Thoracic aorta (tissue), 2 donors: ENCODE results near the gene MTAP. TPM values are rescaled to one million over a fixed set of nuclear protein-coding genes. Genes with fewer than 3 reads are reported as not detected.
A peak's percentile ranks its signal among the peaks of the same experiment; 100 is the strongest.

Experiments
- ATAC-seq: fragments of 150-250 bp; one replicate; pipeline ENCODE4 v1.8.0; 2017; ENCODE audit warnings: low read depth; ENCODE audit not compliant: insufficient number of reproducible peaks, low FRiP score
- DNase-seq: peaks from one replicate; pipeline ENCODE4 v3.0.0-alpha.2; 2020; ENCODE audit warnings: low spot score
- H3K27ac ChIP-seq, 2 donors: fragments of 200-600 bp; sonication (generic); 1 replicate in 1 of 2; 2 replicates in 1 of 2; pipeline ENCODE4 v1.5.1; 2016; ENCODE audit warnings: mild to moderate bottlenecking in 2 of 2, moderate library complexity in 2 of 2
- H3K27me3 ChIP-seq: fragments of 200-600 bp; sonication (generic); replicated peaks from 2 replicates; pipeline ENCODE4 v1.6.0; 2016; ENCODE audit warnings: mild to moderate bottlenecking; ENCODE audit not compliant: insufficient read depth
- H3K36me3 ChIP-seq: fragments of 200-600 bp; sonication (generic); one replicate; pipeline ENCODE4 v1.5.1; 2016
- H3K4me1 ChIP-seq, 2 donors: fragments of 200-600 bp; sonication (generic); 1 replicate in 1 of 2; 2 replicates in 1 of 2; pipeline versions ENCODE4 v1.5.1 to v1.6.0; 2016; ENCODE audit warnings: low read depth in 2 of 2, mild to moderate bottlenecking in 1 of 2; ENCODE audit not compliant: control insufficient read depth in 1 of 2
- H3K4me3 ChIP-seq: fragments of 200-600 bp; sonication (generic); 2 replicates; pipeline ENCODE4 v1.5.1; 2016; ENCODE audit warnings: mild to moderate bottlenecking
- H3K9me3 ChIP-seq: fragments of 200-600 bp; sonication (generic); 2 replicates; pipeline ENCODE4 v1.5.1; 2016
- total RNA-seq, 2 donors: library from RNA; depleted of rRNA; stranded (reverse); fragments of >200 nt; gene quantifications; one replicate each; pipeline versions ENCODE4 v1.1.0 to v1.2.3, GENCODE V29; 2016
- TF ChIP-seq, protein P1 (sequence below): fragments of 200-600 bp; sonication (generic); IDR thresholded peaks from one replicate; pipeline ENCODE4 v1.5.1; 2019; ENCODE audit warnings: antibody characterized with exemption

MTAP gene
- 10 to 100 TPM; 16.9 to 26.2 TPM for total RNA-seq

DNA sequence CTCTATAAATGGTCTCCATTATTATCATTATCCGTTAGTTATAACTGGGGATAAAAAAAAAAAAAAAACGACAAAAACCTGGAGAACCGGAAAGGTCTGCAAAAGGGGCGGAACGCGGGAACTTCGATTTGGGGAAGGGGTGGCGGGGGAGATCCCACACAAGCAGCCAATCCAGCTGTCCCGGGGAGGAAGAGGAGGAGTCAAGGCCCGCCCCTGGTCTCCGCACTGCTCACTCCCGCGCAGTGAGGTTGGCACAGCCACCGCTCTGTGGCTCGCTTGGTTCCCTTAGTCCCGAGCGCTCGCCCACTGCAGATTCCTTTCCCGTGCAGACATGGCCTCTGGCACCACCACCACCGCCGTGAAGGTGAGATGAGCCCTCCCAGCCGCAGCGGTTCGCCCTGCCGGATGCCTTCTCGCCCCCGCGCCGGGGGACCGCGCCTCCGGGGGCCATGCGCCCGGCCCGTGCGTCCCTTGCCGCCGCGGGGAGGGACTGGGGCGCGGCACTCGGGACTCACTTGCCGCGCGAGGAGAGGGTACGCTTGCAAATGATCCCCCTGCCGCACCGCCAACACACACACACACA is at the start of gene MTAP:
TSS of gene MTAP (plus strand) at position 219 of the 583 bp plus-strand sequence. CDS start at position 332, 113 bp downstream.
- Histone ChIP-seq H3K4me3 (peak within 1 kb of the TSS; percentile 89), H3K27ac (peak within 1 kb of the TSS; percentile 89 to 93), H3K27me3 (no peaks in the 10 kb centered on the region), H3K36me3 (no peaks in the 10 kb centered on the region), H3K4me1 (peaks cover 4 to 20% of the 10 kb centered on the region in 2 donors), H3K9me3 (no peaks in the 10 kb centered on the region)
- ATAC-seq (peak; percentile 91), DNase-seq (peak; percentile 76)
- TF ChIP-seq, protein P1, sequence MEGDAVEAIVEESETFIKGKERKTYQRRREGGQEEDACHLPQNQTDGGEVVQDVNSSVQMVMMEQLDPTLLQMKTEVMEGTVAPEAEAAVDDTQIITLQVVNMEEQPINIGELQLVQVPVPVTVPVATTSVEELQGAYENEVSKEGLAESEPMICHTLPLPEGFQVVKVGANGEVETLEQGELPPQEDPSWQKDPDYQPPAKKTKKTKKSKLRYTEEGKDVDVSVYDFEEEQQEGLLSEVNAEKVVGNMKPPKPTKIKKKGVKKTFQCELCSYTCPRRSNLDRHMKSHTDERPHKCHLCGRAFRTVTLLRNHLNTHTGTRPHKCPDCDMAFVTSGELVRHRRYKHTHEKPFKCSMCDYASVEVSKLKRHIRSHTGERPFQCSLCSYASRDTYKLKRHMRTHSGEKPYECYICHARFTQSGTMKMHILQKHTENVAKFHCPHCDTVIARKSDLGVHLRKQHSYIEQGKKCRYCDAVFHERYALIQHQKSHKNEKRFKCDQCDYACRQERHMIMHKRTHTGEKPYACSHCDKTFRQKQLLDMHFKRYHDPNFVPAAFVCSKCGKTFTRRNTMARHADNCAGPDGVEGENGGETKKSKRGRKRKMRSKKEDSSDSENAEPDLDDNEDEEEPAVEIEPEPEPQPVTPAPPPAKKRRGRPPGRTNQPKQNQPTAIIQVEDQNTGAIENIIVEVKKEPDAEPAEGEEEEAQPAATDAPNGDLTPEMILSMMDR = no peak

DNA sequence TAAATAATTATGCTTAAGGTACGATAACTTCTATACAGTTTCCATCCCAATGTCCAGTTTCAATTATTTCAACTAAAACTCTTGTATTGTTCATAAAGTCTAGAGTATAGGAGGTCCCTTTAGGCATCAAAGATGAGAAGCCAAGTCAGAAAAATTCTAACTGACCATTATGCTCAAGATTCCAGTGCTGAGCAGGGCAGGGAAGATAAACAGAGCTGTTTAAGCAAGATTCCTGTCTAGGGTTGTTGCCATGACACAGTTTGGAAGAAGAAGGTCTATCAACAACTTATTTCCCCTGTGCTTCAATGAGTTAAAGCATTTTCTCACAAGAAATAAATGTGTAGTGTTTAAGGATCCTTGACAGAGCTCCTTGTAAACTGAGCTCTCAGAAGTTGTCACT is 48.9 kb upstream of the MTAP start:
- ATAC-seq = no peak
- TF ChIP-seq, protein P1 = no peak
- Histone ChIP-seq H3K36me3 (no peaks in the 10 kb centered on the region), H3K4me3 (no peak overlapping the region), H3K27ac (no peak overlapping the region), H3K4me1 (no peaks in the 10 kb centered on the region), H3K27me3 (no peaks in the 10 kb centered on the region), H3K9me3 (no peaks in the 10 kb centered on the region)
- no peak for DNase-seq

DNA sequence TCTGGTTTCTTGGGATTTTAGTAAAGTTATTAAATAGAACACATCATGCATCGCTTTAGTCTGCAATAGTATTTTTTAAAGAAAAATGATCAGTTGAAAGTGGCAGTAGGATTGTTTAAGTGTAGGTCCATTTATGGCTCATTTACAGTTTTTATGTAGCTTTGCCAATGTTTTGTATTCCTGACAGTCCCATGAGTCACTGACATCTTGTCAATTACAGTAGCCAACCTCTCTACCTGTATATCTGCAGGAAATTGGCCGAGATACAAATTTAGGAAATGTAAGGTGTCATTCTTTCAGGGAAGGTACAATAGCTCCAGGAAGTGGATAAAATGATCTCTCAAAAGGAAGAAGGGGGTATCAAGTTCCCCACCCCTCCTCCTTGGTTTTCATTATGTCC is 47.7 kb upstream of the MTAP start:
- Histone ChIP-seq H3K4me1 (no peaks in the 10 kb centered on the region), H3K36me3 (no peaks in the 10 kb centered on the region), H3K4me3 (no peak overlapping the region), H3K27me3 (no peaks in the 10 kb centered on the region), H3K27ac (no peak overlapping the region), H3K9me3 (no peaks in the 10 kb centered on the region)
- DNase-seq (no peak), ATAC-seq (no peak)
- TF ChIP-seq, protein P1 = no peak

DNA sequence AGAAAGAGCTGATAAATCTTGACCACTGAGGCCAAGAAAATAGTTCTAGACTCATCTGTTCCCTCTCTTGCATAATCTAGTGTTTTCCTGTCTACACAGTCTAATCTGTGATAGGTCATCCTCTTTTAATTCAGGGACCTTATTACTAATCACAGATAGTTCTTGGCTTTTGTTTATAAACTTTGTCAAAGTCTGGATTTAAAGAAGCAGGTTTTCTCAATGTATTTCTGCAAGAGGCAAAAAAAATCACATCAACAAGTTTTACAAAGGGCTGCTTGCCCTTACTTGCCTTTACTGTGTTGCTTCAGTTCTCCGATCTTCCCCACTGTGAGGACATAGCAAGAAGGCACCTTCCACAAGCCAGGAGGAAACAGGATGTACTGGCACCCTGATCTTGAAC is 43.9 kb upstream of the MTAP start:
- Histone ChIP-seq H3K36me3 (no peaks in the 10 kb centered on the region), H3K27me3 (no peaks in the 10 kb centered on the region), H3K27ac (no peak overlapping the region), H3K4me1 (no peaks in the 10 kb centered on the region), H3K4me3 (no peak overlapping the region), H3K9me3 (no peaks in the 10 kb centered on the region)
- TF ChIP-seq, protein P1 = no peak
- DNase-seq = no peak
- no peak for ATAC-seq

DNA sequence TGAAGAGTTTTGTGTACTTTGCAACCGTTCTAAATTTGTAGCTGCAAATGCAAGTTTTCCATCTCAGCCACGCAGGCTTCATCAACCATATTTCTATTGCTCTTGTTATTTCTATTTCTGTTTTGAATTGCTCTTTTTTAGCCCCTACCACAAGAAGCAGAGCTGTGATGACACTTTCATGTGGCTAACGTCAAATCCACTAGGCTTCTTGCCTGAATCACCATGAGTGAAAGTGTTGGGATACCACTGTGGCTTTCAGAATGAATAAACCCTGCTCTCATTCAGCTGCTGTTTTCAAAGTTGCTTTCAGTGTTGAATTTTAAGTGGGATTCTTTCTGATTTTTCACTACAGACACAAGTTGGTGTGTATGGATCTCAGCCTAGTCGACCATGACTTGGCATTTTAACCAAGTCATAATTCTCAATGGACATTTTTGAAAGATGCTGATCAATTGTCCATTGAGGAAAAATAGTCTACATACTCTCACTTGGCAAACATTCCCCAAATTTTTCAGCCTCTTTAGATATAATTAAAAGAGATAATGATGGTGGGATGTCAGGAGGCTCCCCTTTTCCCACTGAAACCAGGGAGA is 41.0 kb upstream of the MTAP start:
- H3K9me3 ChIP-seq = no peaks in the 10 kb centered on the region
- no peak overlapping the region for H3K4me3 ChIP-seq
- no peak overlapping the region for H3K27ac ChIP-seq
- H3K36me3 ChIP-seq = no peaks in the 10 kb centered on the region
- no peaks in the 10 kb centered on the region for H3K4me1 ChIP-seq
- no peaks in the 10 kb centered on the region for H3K27me3 ChIP-seq
- TF ChIP-seq, protein P1 = no peak
- ATAC-seq = no peak
- DNase-seq = no peak
